HG03039 (cell line): ENCODE results near the gene MED12L.
"Not testable (repeated sequence)": the region's sequence is repeated elsewhere in the genome, so short reads cannot be mapped to it uniquely, and the experiment has no call there.

Experiments
- ATAC-seq: cut with Tn5 transposase; IDR thresholded peaks from one replicate; pipeline ENCODE4 v1.9.1; 2021; ENCODE audit warnings: mild to moderate bottlenecking, moderate library complexity; ENCODE audit not compliant: unreplicated experiment

MED12L gene

GRCh38 chr3:151234825-151235224 lies 149.4 kb downstream of the MED12L start:
- ATAC-seq, result no peak

- no peak for ATAC-seq
These were observed 150.9 kb downstream of the MED12L start for GRCh38 chr3:151236316-151236715.

DNA sequence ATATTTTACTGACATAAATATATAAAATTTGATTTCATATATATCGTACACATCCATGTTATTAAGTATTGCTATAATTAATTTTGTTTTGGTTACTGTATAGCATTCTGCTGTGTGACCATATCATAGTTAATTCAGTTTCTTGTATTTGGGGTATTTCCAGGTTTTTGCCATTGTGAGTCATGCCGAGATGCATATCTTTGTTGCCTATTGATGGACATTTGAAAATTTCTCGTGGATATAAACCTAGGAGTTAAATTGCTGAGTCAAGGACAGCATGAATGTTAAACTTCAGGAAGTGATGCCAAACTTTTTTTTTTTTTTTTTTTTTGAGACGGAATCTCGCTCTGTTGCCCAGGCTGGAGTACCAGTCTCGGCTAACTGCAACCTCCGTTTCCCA lies 151.3 kb downstream of the MED12L start:
- ATAC-seq, result no peak

GRCh38 chr3:151242006-151242405 lies 156.5 kb downstream of the MED12L start:
- not testable (repeated sequence) for ATAC-seq

DNA sequence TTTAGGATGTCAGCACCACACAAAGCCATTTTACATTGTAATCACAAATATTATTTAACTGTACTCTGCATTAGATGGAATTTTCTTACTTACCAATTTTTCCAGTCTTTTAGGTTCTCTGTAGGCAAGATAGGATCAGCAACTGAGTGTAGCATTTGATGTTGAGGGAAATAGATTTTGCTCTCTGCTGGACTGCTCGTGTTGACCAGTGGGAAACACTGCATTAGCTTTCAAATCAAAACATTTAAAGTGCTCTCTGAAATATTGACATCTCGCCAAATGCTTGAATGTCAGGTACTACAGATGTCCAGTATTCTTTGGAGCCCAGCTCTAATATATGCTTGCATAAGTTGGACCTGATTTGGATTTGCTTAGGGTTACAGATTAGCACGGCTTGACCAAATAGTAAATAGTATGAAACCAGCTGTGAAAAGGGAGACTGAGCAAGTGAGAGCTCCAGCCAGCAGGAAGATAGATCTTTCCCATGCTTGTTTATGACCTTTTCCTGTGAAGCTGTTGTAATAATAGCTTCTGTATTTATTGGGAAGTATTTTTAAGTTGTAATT lies 163.4 kb downstream of the MED12L start:
- ATAC-seq, result no peak

- ATAC-seq, result no peak
These were observed 171.3 kb downstream of the MED12L start for GRCh38 chr3:151256749-151257148.

DNA sequence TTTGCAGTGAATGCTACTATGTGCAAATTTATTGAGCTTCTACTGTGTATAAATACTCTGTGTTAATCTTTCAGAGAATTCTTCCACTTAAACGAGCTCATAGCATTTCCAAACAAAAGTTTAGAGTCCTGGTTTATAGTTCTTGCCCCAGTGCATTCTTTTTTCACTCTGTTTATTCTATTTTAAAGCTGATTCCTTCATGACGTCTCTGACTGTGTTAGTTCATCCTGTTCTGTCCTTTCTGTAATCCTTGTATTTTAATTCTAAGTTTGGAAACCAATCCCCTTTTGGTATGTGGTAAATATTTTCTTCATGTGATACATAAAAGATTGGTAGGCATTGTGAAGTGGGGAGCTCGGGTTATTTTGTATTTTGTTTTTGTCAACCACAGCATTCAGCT lies 174.2 kb downstream of the MED12L start:
- no peak for ATAC-seq

DNA sequence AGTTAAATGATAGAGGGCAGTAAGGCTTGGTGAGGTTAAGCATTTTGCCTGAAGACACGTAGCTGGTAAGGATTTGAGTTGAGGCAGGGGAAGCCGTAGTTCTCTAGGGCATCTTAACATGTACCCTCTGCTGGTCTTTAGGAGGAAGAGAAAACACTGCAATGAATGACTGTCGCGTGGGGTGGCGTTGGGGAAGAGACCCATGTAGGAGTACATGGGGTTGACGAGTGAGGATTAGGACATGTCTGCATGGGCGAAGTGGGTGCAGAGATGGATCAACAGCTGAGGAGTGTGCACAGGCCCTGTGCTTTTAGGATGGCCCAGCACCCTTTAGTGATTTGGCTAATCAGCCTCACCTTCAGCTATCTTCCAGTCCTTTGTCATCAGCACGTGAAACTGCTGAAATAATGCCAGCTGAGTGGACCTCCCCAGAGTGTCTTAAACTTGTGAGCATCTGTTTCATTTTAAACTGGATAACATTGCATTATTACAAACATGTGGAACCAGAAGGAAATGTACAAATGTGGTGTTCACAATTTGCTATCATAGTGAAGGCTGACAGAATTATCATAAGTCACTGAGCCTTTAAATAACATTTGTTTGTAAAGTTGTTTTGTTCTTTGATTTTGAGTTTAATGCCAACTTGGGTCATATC lies 177.5 kb downstream of the MED12L start:
- ATAC-seq, result no peak

DNA sequence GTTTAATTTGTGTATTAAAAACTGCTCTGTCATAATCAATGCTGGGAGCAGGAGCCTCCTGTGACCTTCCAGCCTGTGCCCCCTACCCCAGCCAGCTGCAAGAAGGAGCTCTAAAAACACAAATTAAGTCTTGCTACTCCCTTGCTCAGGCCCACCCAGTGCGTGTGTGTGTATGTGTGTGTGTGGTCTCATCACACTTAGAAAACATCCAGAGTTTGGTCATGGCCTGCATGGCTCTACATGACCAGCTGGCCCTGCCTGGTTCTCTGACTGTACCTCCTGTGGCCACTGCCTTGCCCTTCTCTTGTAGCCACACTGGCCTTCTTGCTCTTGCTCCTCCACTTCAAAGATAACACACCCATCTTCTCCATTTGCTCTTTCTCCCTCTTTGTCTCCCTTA lies 179.1 kb downstream of the MED12L start:
- ATAC-seq, result no peak

DNA sequence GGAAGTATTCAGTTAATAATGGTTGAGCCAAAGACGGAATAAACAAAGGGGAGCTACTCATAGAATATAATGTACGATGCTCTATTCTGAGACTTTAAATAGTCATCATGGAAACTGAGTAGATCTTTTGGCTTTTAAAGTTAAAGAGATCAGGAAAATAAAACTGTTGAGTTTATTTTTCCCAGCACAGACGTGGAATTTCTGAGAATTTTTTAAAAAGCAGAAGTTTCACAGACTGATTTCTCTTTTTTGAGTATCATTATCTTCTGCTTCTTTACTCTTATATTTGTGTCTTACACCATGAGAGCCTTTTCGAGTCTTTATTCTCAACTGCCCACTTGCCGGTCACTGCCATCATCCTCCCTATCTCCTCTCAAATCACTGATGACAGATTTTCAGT lies 179.7 kb downstream of the MED12L start:
- no peak for ATAC-seq

- peak; percentile 92 for ATAC-seq
These were observed 180.4 kb downstream of the MED12L start for GRCh38 chr3:151265866-151266265.

GRCh38 chr3:151267066-151267465 lies 181.6 kb downstream of the MED12L start:
- no peak for ATAC-seq

DNA sequence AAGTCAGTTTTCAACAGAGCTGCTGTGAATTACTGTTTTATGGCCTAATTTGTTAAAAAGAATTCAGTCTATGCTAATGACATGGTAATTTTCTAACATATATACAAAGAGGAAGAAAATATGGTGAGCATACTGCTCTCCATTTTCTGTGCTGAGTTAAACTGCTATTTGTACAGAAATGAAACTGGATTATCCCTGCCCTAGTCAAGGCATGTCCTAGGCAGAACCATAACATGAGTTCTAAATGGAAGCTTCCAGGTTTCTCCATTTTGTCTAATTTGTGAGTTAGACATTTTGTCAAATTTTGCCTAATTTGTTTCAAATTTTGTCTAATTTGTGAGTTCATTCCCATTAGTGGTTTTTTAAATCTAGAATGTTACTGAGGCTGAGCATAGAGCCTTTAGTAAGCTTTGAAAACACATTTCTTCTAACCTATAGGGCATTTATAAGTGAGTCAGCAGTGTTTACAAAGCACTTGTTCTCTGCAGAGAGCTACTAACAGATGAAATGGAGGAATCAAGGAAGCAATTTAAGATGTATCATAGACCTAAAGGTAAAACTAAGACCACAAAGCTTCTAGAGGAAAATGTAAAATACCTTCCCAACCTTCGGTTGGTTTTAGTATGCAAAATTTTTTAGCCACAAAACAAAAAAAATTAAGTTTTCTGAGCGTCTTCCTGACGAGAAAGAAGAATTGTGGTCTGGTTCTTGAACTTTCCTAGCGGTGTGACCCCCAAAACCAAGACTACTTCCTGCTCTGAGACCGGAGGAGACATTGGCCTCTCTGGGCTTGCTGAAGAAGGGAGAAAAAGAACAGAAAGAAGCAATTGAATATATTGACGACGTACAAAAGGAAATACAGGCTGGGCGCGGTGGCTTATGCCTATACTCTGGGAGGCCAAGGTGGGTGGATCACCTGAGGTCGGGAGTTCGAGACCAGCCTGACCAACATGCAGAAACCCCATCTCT lies 183.1 kb downstream of the MED12L start:
- ATAC-seq, result peak; percentile 54

- no peak for ATAC-seq
These were observed 184.2 kb downstream of the MED12L start for GRCh38 chr3:151269631-151270030.

- ATAC-seq, result no peak
These were observed 189.6 kb downstream of the MED12L start for GRCh38 chr3:151275091-151275490.

DNA sequence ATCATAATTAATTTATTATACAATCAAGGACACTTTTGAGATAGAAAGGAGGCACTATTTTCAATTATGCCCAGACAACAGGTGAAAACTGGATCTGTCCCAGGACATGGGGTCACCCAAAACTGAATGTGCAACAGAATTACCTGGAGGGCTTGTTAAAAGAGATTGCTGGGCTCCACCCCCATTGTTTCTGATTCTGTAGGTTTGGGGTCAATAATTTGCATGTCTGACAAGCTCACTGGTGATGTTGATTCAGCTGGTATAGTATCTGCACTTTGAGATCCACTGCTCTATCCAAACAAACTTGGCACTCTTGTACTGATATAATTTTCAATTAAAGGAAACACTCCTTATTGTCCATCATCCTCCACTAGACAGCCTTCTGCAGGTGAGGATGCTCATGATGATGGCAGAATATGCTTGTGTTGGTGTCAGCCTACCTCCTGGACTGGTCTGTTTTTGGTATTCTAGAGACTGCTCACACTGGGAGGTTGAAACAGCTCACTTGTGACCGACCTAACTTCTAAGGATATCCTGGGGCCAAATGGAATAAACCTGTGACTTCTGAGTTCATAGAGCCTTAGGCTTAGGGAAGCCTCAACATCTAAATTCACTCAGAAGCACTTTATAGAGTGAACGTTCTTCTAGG lies 190.7 kb downstream of the MED12L start:
- peak; percentile 18 for ATAC-seq

DNA sequence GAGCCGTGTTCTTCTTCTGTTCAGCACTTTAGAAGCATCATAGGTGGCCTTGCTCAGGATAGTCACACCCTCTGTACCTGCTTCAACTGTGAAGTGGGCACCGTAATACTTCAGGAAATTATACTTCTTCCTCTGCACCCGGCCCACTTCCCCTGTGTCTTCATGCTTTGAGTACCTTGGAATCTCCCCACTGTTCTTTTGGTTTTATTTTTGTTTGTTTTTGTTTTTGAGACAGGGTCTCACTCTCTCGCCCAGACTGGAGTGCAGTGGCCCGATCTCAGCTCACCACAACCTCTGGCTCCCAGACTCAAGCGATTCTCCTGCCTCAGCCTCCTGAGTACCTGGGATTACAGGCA lies 191.2 kb downstream of the MED12L start:
- ATAC-seq, result peak; percentile 64

DNA sequence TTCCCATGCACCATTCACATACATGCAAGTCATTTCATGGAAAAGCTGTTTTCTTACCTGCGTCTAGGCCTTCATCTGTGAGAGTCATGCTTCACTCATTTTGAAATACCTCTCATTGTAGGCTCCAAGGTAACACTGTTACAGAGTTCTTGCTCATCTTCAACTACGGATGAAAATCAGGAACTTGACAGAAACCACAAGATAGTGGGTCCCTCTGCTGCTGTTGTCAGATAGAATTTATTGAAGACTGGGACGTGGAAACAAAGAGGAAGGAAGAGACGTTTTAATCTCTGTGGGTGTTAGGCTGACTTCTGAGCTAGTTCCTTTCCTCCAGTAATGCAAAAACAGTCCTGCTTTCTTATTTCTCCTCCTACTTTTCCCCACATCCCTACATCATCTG lies 192.8 kb downstream of the MED12L start, which contains the start of gene P2RY14:
P2RY14 (minus strand) TSS at position 313 of the 400 bp plus-strand sequence. CDS start 64,226 bp downstream, outside the sequence.
- ATAC-seq, result no peak

DNA sequence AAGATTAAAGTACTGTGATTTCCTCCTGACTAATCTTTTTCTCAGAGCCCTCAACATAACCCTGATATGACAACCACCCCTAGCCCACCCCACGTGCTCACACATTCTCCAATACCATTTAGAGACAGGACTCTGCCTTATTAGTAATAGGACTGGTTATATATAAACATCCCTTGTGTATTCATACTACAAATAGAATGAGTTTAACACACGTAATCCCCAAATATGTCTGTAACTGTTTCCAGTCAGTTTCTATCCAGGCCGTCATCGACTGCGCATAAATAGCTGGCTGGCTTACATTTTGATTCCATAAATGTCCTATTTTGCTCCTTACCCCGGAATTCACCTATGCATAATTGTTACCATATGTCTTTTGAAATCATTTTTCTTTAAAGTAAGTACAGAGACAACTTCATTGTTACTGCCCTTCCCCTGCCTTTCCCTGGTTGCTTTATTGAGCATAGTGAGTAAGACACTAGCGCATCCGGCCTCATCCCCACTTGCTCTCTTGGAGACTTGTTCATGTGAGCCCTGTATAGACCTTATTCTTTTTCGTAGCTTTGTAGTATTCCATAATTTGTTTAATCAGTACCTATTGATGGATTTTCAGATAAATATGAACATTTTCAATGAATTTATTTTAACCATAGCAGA lies 196.3 kb downstream of the MED12L start:
- ATAC-seq, result no peak

DNA sequence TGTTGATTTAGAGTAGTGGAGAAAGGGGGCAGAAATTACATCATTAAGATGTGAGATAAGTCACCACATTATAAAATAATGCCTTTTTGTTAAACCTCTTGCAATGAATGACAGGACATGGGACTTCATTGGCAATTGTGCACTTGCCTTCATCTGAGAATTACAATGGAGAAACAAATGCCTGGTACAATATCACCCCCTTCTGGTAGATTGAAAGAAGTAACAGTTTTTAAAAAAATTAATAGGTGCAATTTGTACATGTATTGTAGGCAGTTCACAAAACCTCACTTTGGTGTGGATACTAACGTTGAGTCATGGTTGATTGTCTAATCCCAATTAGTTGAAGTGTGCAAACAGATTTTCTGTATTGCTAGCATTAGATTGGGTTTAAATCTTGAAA lies 197.5 kb downstream of the MED12L start:
- no peak for ATAC-seq

DNA sequence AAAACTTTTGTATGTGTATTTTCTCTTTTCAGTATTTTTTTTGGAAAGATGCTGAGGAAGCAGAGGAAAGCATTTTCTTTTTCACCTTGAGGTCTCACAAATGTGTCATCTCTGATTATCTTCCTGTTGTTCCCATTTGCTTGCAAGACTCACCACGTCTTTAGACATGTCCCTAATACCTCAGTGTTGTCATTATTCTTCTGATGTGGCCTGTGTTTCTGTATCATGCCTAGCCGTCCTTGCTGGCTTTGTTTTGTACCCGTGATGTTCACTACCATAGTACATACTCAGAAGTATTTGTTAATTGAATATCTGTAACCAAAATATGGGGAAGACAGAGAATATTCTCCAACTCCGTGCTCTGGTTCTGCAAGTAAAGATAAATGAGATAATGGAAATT lies 197.9 kb downstream of the MED12L start:
- ATAC-seq, result no peak
